Cerebellar cortex (tissue), 1 donor: Measurements from ENCODE around the gene KPNA4.
A peak's percentile ranks its signal among the peaks of the same experiment; 100 is the strongest.
"Not testable (repeated sequence)": the region's sequence is repeated elsewhere in the genome, so short reads cannot be mapped to it uniquely, and the experiment has no call there.

Experiments
- DNase-seq: peaks from one replicate; pipeline ENCODE4 v3.0.0-alpha.2; 2015; ENCODE audit warnings: low spot score

Gene KPNA4

DNA sequence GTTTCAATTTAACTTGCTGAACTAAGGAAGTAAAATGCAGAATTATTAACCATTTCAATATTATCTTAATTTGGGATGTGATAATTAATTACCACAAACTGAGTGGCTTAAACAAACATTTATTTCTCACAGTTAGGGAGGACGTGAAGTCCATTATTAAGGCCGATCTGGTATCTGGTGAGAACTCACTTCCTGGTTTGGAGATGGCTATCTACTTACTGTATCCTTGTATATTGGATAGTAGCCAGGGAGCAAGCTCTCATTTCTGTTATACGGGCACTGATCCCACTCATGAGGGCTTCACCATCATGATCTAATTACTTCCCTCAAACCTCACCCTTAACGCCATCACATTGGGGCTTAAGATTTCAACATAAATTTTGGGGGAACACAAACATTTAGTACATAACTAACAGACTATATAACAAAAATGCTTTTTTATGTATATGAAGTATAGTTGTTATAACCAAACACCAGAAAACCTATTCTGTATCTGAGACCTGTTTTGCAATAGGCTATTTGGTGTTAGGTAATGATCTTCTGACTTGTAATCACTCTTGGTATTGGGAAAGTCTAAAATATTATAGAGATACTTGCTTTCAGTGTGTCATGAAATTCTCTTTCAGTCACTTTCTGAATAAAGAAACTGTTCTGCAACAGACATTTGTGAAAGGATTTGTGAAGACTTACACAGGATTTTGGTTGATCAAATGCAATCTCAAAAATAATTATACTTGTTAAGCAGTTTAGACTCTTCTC lies 4.7 kb upstream of the KPNA4 start:
- DNase-seq: no peak

DNA sequence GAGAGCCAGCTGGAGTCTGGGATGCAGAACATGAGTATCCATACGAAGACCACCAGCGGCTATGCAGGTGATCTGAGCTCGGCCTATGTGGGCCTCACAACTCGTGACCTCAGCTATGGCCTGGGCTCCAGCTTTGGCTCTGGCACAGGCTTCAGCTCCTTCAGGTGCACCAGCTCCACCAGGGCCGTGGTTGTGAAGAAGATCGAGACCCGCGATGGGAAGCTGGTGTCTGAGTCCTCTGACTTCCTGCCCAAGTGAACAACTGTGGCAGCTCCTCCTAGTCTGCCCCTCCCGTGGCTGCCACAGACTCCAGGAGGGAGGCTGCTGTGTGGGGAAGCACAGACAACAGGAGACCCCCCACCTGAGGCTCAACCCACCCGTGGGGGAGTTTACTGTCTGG lies 3.6 kb upstream of the KPNA4 start:
- no peak for DNase-seq

GRCh38 chr3:160567774-160568173 lies 2.4 kb upstream of the KPNA4 start:
- no peak for DNase-seq

DNA sequence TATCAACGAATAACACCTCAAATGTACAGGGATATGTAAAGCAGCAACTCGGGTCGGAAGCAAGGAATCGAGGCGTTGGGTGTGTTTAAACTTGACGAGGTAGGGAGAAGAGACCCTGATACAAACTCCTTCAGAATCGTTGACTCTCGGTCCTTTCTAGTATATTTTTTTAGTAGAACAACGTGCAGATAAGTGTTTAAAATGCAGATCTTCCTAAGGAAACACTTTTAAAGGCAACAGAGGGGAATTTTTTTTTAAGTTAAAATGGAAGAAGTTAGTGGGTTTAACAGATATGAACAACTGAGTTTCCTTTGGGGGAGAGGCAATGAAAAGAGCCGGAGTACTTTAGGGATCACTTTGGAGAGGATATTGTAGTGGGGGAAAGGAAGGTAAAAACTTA lies 1.1 kb upstream of the KPNA4 start:
- no peak for DNase-seq

- peak; percentile 42 for DNase-seq
These were observed 376 bp downstream of the KPNA4 start for GRCh38 chr3:160564949-160565441.

GRCh38 chr3:160564258-160564911 lies 986 bp downstream of the KPNA4 start:
- peak; percentile 25 for DNase-seq

DNA sequence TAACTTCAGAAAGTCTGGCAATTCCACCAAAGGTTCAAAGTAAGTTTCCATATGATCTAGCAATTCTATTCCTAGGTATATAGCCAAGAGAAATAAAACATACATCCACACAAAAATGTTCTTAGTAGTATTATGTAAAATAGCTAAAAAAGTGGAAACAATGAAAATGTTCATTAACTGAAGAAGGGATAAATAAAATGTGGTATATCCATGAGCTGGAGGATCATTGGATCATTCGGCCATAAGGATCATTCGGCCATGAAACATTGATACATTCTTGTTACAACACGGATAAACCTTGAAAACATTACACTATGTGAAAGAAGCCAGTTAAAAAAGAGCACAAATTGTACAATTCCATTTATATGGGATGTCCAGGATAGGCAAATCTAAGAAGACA lies 2.4 kb downstream of the KPNA4 start:
- DNase-seq: no peak

- no peak for DNase-seq
These were observed 7.8 kb downstream of the KPNA4 start for GRCh38 chr3:160557571-160557970.

DNA sequence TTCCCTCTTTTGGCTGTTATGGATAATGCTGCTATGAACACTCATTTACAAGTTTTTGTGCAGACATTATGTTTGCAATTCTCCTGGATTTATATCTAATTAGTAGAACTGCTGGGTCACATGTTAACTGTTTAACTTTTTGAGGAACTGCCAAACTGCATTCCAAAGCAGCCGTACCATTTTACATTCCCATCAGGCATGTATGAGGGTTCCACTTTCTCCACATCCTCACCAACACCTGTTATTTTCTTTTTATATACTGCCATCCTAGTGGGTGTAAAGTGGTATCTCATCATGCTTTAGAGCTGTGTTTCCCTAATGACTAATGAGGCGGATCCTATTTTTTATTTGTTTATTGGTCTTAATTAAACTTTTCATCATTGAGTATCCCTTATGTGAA lies 9.2 kb downstream of the KPNA4 start:
- no peak for DNase-seq

DNA sequence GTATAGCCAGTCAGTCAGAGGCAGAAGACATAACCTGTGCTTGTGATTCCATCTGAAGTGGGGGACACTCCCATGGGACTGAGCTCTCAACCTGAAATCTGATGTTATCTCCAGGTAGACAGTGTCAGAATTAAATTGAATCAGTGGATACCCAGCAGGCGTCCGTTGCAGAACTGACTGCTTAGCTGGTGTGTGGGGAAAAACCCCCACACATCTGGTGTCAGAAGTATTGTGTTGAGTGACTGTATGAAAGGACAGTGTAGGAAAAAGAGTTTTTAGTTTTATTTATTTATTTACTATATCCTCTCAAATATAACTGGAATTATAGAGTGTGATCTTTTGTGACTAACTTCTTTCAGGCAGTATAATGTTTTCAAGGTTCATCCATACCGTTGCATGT lies 10.4 kb downstream of the KPNA4 start:
- no peak for DNase-seq

DNA sequence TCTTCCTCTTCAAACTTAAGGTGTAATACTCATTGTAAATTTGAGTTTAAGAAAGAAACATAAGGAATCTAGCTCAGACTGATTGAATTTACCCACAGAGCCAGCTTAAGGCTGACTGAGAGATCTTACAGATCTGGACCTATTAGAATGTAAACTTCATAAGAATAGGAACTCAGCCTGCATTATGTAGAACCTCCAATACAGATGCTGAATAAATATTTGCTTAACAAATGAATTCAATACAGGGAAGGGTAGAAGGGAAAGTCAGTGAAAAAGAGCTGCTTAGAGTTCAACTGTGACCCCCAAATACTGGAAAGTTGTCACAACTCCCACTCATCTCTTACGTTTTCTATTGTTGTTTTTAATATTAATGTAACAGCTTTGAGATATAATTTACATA lies 11.5 kb downstream of the KPNA4 start:
- no peak for DNase-seq

DNA sequence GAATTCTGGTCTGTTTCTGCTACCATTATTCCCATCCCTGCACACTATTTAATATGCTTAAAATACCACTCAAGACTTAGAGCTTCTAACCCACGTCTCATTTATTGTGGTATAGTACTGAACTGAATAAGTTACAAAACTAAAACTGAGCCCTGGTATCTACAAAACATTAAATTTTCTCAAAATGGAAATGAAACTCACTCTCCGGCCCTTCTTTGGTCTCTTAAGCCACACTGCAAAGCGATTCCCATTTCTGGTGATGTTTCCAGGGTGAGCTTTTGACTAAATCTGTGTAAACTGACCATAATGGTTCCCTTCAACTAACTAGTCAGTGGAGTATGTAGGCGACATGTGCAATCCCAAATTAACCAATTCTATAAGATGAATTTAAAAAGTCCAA lies 18.6 kb downstream of the KPNA4 start:
- no peak for DNase-seq

DNA sequence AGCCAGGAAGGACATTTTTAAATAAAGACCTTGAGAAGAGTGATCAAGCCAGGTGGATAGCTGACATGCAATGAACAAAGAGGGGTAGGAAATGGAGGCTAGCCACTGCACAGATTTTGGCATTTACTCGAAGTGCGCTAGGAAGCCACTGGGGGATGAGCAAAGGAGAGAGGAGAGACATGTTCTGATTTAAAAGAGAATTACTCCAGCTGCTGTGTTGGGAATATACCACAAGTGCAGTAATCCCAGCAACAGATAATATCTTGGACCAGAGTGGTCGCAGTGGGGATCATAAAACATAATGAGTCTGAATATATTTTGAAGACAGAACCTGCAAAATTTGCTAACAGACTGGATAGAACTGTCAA lies 19.9 kb downstream of the KPNA4 start:
- DNase-seq: no peak

DNA sequence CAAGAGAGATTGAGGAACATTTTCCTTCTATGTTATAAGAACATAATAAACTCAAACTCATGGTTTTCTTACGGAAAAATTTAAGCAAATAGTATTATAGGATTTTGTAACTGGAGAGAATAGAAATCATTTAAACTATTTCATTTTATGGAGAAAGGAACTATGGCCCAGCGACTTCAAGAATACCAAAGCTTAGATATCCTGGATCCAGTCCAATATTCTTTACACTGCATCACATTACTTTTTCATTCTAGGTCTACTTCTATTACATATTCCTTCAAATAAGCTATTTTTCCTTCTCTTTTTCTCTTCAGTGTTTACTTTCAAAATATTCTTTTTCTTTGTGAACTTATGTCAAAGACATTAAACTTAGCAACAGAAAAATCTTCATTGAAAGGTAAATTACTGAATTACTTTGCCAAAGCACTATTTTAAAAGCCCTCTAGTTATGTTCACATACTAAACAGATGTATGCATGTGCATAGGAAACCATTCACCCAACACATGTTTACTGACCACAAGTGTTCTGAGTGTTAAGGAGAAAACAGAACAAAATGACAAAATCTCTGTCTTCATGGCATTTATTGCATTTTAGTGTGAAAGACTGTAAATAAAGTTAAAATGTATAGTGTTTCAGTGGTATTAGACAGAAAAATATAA lies 20.4 kb downstream of the KPNA4 start:
- DNase-seq: no peak

GRCh38 chr3:160540551-160540950 lies 24.8 kb downstream of the KPNA4 start:
- no peak for DNase-seq

DNA sequence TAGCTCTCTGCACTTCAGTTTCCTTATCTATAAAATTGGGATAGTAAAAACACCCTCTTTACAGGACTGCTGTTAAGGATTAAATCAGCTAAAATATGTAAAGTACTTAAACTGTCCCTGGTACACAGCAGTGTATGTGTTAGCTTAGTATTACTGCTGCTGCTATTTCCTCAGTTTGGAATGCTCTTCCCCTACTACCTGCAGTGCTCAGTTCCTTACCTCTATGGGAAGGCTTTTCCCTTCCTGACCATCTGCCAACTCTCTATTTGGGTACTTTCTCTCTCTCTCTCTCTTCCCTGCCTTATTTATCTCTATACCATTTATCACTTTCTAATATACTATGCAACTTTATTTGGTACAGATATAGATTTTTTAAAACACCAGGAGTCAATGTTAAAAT lies 26.5 kb downstream of the KPNA4 start:
- DNase-seq: peak; percentile 29

DNA sequence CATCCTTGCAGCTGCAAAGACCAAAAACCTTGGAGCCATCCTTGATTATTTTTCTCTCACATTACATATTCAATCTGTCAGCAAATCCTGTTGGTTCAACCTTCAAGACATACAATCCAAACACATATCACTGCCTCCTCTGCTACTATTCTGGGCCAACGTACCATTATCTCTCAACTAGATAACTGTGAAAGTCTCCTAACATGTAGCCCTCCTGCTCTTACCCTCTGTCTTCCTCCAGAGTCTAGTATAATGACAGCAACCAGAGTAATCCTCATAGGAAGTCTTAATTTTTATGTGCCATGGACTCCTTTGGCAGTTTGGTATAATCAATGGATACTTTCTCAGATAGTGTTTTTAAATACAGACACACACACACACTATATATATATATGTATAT lies 27.6 kb downstream of the KPNA4 start:
- DNase-seq: no peak

DNA sequence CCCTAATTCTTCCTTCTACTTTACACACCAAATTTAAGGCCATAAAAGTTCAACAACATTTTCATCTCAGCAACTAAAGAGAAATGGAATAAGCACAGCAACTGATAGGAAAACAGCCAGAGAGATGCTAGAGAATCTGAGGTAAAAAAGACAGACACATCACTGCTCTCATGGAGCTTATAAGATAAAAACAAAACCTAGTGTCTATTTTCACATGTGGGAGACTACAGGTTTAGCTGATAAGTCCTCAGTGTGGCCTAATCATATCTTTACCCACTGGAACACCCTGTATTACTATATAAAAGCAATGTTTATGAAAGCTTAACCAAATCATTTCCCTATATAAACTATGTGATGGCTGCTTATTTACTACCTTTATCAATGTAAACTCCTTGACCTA lies 33.0 kb downstream of the KPNA4 start:
- no peak for DNase-seq

DNA sequence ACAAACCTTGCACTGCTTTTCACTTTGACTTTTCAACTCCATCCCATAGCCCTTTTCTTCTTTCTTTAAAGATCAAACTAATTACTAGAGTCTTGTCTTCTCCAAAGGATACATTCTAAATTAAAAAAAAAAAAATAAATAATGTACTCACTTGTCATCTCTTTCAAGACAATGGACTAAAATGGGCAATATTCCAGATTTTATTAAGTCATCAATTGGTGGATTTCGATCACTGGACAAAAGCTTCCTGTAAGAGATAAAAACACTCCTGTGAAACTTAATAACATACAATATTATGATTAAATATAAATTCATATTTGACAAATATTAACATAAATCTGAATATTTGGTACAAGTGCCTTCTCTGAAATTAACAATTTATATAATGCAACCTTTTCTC lies 34.1 kb downstream of the KPNA4 start:
- no peak for DNase-seq

- DNase-seq: not testable (repeated sequence)
These were observed 49.0 kb downstream of the KPNA4 start for GRCh38 chr3:160516391-160516790.

GRCh38 chr3:160501325-160501724 lies 64.0 kb downstream of the KPNA4 start:
- no peak for DNase-seq

DNA sequence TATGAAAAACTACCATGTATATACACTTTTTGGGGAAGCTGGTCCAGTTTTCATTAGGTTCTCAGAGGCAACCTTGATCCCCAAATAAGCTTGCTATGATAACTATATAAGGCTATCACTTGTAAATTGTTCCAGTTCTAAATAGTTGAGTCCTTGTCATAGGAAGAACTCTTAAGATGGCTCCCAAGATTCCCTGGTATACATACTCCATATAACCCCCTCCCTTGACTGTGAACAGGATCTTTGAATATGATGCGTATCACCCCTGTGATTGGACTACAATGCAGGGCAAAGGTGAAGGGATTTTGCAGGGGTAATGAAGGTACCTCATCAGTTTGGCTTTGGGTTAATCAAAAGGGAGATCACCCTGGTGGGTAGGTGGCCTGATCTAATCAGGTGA lies 67.2 kb downstream of the KPNA4 start:
- no peak for DNase-seq

- no peak for DNase-seq
These were observed 75.2 kb downstream of the KPNA4 start for GRCh38 chr3:160490166-160490565.
